ENCODE measurements around the gene BTBD9. TPM values are rescaled to one million over a fixed set of nuclear protein-coding genes. Genes with fewer than 3 reads are reported as not detected.
A peak's percentile ranks its signal among the peaks of the same experiment; 100 is the strongest.

BTBD9 gene
- polyA plus RNA-seq, 10 donors: 6.0 to 10.0 (median 7.0) TPM

GRCh38 chr6:38391626-38392579 is 247.8 kb downstream of the BTBD9 start:
- DNase-seq: peak in 1 of 3 donors; percentile 57

- DNase-seq: no peak
Observed at GRCh38 chr6:38391206-38391605, 248.5 kb downstream of the BTBD9 start.

- no peak for DNase-seq
Observed at GRCh38 chr6:38389875-38390274, 249.9 kb downstream of the BTBD9 start.

GRCh38 chr6:38387971-38388370 is 251.8 kb downstream of the BTBD9 start:
- DNase-seq: peak; percentile 57 to 88 (median 76)

GRCh38 chr6:38387461-38387860 is 252.3 kb downstream of the BTBD9 start:
- no peak for DNase-seq

- DNase-seq: no peak
Observed at GRCh38 chr6:38378801-38379200, 260.9 kb downstream of the BTBD9 start.

- DNase-seq: no peak
Observed at GRCh38 chr6:38375937-38376336, 263.8 kb downstream of the BTBD9 start.

- no peak for DNase-seq
Observed at GRCh38 chr6:38375341-38375740, 264.4 kb downstream of the BTBD9 start.

- no peak for DNase-seq
Observed at GRCh38 chr6:38371881-38372280, 267.8 kb downstream of the BTBD9 start.

- DNase-seq: peak in 2 of 3 donors; percentile 34 to 78
Observed at GRCh38 chr6:38370653-38371601, 268.8 kb downstream of the BTBD9 start.

GRCh38 chr6:38367231-38367630 is 272.5 kb downstream of the BTBD9 start:
- DNase-seq: no peak

GRCh38 chr6:38366234-38366633 is 273.5 kb downstream of the BTBD9 start:
- no peak for DNase-seq

GRCh38 chr6:38364775-38365174 is 275.0 kb downstream of the BTBD9 start:
- DNase-seq: no peak

GRCh38 chr6:38364127-38364526 is 275.6 kb downstream of the BTBD9 start:
- peak in 2 of 3 donors; percentile 74 to 88 for DNase-seq

GRCh38 chr6:38355519-38355918 is 284.2 kb downstream of the BTBD9 start:
- DNase-seq: no peak

GRCh38 chr6:38354905-38355304 is 284.8 kb downstream of the BTBD9 start:
- no peak for DNase-seq

GRCh38 chr6:38354037-38354381 is 285.7 kb downstream of the BTBD9 start:
- DNase-seq: no peak

- no peak for DNase-seq
Observed at GRCh38 chr6:38353310-38354036, 286.3 kb downstream of the BTBD9 start.

GRCh38 chr6:38352636-38353035 is 287.1 kb downstream of the BTBD9 start:
- DNase-seq: no peak

GRCh38 chr6:38350942-38351341 is 288.8 kb downstream of the BTBD9 start:
- peak; percentile 80 to 88 (median 80) for DNase-seq

- DNase-seq: no peak
Observed at GRCh38 chr6:38350220-38350619, 289.5 kb downstream of the BTBD9 start.

- DNase-seq: peak in 1 of 3 donors; percentile 86
Observed at GRCh38 chr6:38349795-38350194, 289.9 kb downstream of the BTBD9 start.
